NOMO-1 treated with dmso at 0.1 percent for 144 hours (cell line): ENCODE data around the gene OGT.
"Not testable (repeated sequence)": the region's sequence is repeated elsewhere in the genome, so short reads cannot be mapped to it uniquely, and the experiment has no call there.

Source experiments
- DNase-seq: peaks from one replicate; lab custom pipeline; 2025; ENCODE audit not compliant: unreplicated experiment; lab: John Stamatoyannopoulos, UW

The OGT gene

GRCh38 chrX:71537743-71538142 lies 4.8 kb downstream of the OGT start:
- DNase-seq: no peak

- no peak for DNase-seq
Observed at GRCh38 chrX:71540801-71541200, 7.9 kb downstream of the OGT start.

DNA sequence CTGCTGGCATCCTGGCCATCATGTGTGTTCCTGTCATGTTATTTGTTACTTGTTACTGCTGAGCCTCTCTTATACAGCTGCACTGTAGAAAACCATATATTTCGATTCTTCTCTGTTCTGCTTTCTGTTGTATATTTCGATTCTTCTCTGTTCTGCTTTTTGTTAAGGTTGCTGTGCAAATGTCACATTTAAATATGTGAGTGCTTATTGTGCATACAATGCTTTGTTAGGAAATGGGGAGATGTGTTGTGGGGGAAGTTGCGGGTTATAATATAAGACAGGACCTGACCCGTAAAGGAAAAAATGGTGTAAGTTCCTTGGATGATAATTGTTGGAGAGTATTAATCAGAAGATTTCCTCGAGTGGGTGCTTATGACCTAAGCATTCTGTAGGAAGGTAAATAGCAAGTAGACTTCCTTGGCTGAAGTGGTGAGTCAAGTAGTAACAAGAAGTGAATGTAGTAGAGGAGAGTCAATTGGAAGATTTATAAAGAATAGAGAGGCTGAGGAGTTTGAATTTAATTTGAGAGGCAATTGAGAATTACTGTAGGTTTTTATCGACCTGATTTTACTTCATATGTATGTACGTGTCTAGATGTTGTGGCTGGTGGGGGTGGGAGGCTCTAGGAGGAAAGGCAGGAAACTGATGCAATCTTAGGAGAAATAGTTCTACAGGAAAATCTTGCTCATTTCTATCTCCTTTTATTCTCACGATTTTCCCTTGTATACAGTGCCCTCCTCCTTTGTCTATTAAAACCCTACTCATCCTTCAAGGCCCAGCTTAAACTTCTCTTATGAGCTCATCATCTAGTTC lies 8.5 kb downstream of the OGT start:
- peak; percentile 50 for DNase-seq

DNA sequence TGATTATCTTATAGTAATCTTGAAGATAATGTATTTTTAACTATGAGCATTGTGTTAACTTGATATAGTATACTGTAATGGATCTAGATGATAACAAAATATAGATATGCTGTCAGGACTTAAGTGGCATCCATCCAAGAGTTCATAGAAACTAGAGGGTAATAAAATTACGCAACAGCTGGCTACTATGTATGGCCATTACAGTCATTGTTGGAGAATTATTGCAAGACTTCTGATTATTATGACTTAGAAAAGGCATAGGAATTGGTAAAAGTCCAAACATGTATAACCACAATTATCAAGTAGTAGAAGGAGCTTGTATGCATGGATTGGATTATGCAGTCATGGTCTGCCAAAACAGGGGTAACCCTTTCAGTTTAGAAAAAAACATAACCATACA lies 9.5 kb downstream of the OGT start:
- no peak for DNase-seq

DNA sequence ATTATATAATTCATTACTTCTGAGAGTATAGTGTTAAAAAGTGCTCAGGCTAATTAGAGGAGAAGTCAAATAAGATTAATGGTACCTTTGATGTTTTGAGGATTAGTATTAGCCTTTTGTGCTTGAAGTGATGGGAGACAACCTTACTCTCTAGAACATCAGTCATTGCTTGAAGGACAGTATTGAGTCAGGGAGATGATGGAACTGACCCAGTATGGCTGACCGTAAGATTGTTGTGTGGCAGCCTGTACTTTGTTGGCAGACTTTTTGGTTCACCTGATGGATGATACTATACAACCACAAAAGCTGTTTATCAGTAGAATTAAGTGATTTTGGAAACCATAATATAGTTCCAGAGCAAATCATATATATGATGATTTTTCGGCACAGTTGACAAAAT lies 9.9 kb downstream of the OGT start:
- DNase-seq: no peak

DNA sequence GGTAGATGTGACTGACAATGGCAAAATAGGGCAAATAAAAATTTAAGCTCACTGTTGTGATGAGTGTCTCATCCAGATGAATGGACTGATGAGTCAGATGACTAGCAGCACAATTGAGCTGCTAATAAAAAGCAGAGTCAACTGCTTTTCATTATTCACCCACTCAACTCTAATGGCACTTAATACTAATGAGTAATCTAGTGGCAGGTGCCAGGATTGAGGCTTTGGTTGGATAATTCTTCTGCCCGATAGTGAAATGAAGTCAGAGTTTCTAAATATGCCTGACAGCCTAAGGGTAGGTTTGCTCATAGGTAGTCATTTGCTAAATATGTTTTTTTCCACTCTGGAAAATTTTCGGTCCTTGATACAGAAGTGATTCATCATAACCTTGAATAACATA lies 10.4 kb downstream of the OGT start:
- DNase-seq: no peak

DNA sequence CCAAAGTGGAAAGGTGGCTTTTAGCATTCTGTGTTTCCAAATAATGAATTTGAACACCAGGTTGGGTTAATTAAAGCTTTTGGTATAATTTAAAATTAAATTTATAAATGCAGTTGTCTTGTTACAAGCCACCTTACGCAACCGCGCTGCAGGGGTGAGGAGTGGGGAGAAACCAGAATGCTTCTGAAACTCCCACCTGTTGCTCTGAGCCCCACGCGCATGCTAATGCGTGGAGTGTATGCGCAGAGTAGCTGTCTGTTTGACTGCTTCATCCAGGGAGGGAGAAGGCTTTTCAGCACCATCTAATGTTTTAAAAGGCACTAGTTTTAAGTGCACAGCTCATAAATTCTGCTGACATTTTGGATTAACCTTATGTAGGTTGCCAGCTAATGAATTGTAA lies 12.5 kb downstream of the OGT start:
- DNase-seq: no peak

- DNase-seq: no peak
Observed at GRCh38 chrX:71546879-71547278, 14.0 kb downstream of the OGT start.

DNA sequence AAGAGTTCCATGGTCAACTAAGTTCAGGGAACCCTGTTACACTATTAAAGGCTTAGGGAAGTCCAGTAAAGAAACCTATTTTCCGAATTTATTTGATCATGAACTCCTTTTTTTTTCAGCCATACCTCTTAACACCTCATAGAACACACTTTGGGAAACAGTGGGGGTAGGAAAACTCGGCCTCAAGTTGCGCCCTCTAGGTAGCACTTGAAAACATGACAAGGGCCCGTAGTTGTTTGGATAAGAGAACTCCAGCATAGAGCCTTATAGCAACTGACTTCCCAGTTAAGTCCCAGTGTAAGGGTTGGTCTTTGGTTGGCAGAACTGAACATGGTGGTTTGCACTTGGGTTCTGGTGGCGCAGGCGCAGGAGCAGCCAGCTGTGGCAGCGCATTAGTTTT lies 14.4 kb downstream of the OGT start:
- no peak for DNase-seq

DNA sequence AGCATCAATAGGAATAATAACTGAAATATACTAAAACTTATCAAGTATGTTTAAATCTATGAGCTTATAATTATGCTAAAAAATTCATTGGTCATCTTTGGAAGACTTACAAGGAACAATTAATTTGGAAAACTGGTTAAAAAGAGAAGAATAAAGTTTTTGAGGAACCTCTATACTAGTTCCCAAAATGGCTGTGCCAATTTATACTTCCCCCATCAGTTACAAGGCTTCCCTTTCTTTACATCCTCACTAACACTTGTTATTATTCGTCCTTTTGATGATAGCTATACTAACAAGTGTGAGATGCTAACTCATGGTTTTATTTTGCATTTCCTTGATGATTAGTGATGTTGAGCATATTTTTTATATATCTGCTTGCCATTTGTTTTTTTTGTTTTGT lies 17.1 kb downstream of the OGT start:
- no peak for DNase-seq

DNA sequence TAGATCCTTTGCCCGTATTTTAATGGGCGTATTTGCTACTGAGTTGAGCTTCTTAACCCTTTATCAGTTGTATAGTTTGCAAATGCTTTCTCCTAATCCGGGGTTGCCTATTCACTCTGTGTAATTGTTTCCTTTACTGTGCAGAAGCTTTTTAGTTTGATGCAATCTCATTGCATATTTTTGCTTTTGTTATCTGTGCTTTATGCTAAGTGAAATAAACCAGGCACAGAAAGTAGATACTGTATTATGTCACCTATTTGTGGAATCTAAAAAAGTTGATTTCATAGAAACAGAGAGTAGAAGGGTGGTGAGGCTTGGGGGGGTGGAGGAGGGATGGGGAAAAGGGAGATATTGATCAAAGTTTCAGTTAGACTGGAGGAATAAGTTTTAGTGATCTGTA lies 17.7 kb downstream of the OGT start:
- DNase-seq: no peak

DNA sequence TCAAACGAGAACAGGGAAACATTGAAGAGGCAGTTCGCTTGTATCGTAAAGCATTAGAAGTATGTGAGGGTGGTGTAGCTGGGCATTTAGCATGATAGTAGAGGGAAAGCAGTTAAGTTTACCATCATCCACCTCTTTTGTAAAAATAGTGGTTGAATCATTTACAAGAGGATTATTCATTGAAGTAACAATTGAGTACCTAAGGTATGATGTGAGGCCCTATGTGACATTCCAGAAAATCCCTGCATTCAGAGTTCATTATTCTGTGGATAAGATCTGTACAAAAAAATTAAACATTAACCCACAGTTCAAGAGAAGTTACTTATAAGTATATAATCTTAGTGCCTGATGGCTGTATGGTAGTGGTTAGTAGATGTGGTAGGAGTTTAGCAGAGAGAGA lies 23.1 kb downstream of the OGT start:
- no peak for DNase-seq

GRCh38 chrX:71558920-71559319 lies 26.0 kb downstream of the OGT start:
- no peak for DNase-seq

DNA sequence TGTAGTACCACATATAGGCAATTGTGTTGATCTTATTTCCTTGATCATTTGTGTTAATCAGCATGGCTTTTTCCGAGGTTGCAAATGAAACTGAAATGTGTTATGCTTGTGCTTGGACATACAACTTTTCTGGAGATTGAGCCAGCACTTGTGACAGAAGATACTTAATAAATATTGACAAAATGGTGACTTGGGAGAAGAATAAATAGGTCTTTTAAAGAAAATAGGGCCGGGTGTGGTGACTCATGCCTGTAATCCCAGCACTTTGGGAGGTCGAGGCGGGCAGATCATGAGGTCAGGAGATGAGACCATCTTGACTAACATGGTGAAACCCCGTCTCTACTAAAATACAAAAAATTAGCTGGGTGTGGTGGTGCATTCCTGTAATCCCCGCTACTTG lies 26.9 kb downstream of the OGT start:
- not testable (repeated sequence) for DNase-seq

DNA sequence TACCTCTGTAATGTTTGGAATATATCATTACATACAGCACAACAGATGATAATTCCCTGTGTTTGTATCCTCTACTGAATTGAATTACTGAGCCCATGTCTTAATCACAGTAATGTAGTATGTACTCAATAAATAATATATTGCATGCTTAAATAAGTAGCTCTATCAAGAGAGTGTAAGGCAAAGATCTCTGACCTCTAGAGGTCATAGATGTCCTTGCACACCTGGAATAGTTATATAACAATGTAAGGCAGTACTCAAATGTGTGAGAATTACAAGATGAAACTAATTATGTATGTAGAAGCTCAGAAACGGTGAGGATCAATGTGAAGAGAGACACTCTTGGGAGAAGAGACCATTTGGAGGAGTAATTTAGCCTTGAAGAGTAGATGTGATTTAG lies 31.0 kb downstream of the OGT start:
- DNase-seq: no peak

GRCh38 chrX:71565474-71566041 lies 32.7 kb downstream of the OGT start:
- no peak for DNase-seq

DNA sequence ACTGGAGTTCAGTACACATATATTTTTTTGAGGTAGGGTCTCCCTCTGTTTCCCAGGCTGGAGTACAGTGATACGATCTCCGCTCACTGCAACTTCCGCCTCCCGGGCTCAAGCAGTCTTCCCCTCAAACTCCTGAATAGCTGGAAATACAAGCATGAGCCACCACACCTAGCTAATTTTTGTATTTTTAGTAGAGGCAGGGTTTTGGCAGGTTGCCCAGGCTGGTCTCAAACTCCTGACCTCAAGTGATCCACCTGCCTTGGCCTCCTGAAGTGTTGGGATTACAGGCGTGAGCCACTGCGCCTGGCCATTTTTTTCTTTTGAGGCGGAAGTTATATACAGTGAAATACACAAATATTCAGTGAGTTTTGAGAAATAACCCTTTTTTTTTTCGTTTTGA lies 38.5 kb downstream of the OGT start:
- DNase-seq: not testable (repeated sequence)

GRCh38 chrX:71573590-71573989 lies 40.7 kb downstream of the OGT start:
- no peak for DNase-seq

GRCh38 chrX:71577682-71578081 lies 44.8 kb downstream of the OGT start:
- no peak for DNase-seq

DNA sequence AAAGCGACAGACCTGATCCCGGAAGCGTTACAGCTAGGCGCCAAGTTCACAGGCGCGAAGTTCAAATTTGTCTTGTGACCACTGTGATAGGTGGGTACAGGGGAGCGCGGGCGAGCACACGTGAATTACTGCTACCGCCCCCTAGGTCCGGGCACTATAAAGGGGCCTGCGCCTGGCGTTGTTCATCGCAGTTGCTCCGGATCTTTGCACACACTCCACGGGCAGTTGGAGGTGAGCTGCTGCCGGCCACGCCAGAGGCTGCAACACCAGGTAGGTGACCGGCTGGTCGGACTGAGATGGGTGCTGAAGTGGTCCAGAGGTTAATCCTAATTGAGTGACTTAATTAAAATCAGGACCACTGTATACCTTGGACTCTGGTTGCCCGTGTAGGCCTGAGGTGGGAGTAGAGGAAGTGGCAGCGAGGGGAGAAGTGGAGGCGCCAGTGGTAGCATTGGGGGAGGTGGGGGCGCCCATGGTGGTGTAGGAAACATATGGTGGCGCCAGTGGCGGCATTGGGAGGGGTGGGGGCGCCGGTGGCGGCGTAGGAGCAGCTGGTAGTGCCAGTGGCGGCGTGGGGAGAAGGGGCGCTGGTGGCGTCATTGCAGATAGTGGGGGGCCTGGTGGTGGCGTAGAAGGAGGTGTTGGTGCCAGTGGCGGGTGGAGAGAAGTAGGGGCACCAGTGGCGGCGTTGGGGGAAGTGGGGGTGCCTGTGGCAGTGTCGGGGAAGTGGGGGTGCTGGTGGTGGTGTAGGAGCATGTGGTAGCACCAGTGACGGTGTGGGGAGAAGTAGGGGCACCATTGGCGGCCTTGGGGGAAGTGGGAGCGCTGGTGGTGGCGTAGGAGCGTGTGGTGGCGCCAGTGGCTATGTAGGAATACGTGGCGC lies 45.6 kb downstream of the OGT start, which contains the start of gene GCNA:
GCNA (plus strand) TSS at position 185 of the 883 bp plus-strand sequence. CDS start 2,385 bp downstream, outside the sequence.
- DNase-seq: no peak

- DNase-seq: no peak
Observed at GRCh38 chrX:71579136-71579989, 46.5 kb downstream of the OGT start.
